Adrenal gland (tissue), 12 donors: Measurements from ENCODE around the gene PRM2. TPM values are rescaled to one million over a fixed set of nuclear protein-coding genes. Genes with fewer than 3 reads are reported as not detected.
"Not testable (repeated sequence)": the region's sequence is repeated elsewhere in the genome, so short reads cannot be mapped to it uniquely, and the experiment has no call there.

Source experiments
- DNase-seq, 7 donors: peaks; one replicate each; pipeline ENCODE4 v3.0.0-alpha.2; 2019 to 2020
- H3K27ac ChIP-seq, 5 donors: fragments of 200-600 bp; sonication (generic) in 4 of 5; 1 replicate in 3 of 5; 2 replicates in 2 of 5; pipeline versions ENCODE4 v1.5.1 to v1.8.0; 2016 to 2020; ENCODE audit warnings: mild to moderate bottlenecking in 1 of 5
- H3K27me3 ChIP-seq: fragments of 200-600 bp; 2 replicates; pipeline ENCODE4 v1.8.0; 2021
- H3K36me3 ChIP-seq, 2 donors: fragments of 200-600 bp; replicated peaks in 1 of 2; 1 replicate in 1 of 2; 2 replicates in 1 of 2; pipeline versions ENCODE4 v1.5.1 to v1.8.0; 2018 to 2022
- H3K4me1 ChIP-seq, 2 donors: fragments of 200-600 bp; replicated peaks in 1 of 2; 1 replicate in 1 of 2; 2 replicates in 1 of 2; pipeline versions ENCODE4 v1.5.1 to v1.8.0; 2018 to 2021
- H3K4me3 ChIP-seq, 4 donors: fragments of 200-600 bp; sonication (generic) in 3 of 4; one replicate each; pipeline ENCODE4 v1.5.1; 2016 to 2018
- H3K9me3 ChIP-seq, 3 donors: fragments of 200-600 bp; sonication (generic) in 1 of 3; replicated peaks in 1 of 3; 1 replicate in 2 of 3; 2 replicates in 1 of 3; pipeline versions ENCODE4 v1.5.1 to v1.8.0; 2016 to 2021
- CTCF ChIP-seq, 6 experiments: fragments of 450-650 bp in 4 of 6; fragments of 200-600 bp in 2 of 6; sonication (generic) in 1 of 6; IDR thresholded peaks; 1 replicate in 5 of 6; 2 replicates in 1 of 6; pipeline versions ENCODE4 v1.5.1 to v1.8.0; 2016 to 2021; ENCODE audit warnings: antibody characterized with exemption in 6 of 6, mild to moderate bottlenecking in 2 of 6, moderate library complexity in 1 of 6
- POLR2A ChIP-seq, 2 donors: fragments of 450-650 bp; IDR thresholded peaks; one replicate each; pipeline ENCODE4 v1.6.1; 2017; ENCODE audit warnings: antibody characterized with exemption in 2 of 2, mild to moderate bottlenecking in 2 of 2, moderate library complexity in 1 of 2
- WGBS, 4 donors: extraction: QIAGEN DNeasy Blood & Tissue Kit in 2 of 4; methylation state at CpG; one replicate each; pipeline versions ENCODE4 v1.1.5 to v1.1.7; 2013 to 2017; 5-methylcytosine and 5-hydroxymethylcytosine counted together
- intact Hi-C, 2 donors: fragments of 100-400 bp; cut with DNase I; formaldehyde crosslinking; loops; one replicate each; pipeline versions ENCODE4 v1.14.1 to v1.15.0; 2022 to 2023
- polyA plus RNA-seq, 3 donors: library from polyadenylated mRNA; stranded (reverse); fragments of 200-250 nt in 2 of 3; fragments of 350-450 nt in 1 of 3; fragmentation: Illumina TruSeq in 1 of 3; extraction: RNeasy Lipid Tissue Mini Kit (QIAGEN cat#74804) in 1 of 3; gene quantifications; one replicate each; pipeline ENCODE4 v1.2.3, GENCODE V29; 2013 to 2014
- total RNA-seq, 9 donors: library from RNA; depleted of rRNA in 4 of 9; stranded (reverse); fragments of >200 nt in 4 of 9; fragments of 120-200 nt in 1 of 9; fragmentation: NEBNext Ultra II Directional in 1 of 9; extraction: Animal tissue kit (Norgen Biotek cat#: 25700) in 1 of 9; gene quantifications; one replicate each; pipeline versions ENCODE4 v1.1.0 to v1.2.4, GENCODE V29; 2013 to 2023
- donor health status: healthy with polysubstance abuse.
- donor health status: Bipolar disorder and iron deficiency.
- donor health status: DM: yes; HTN: yes; CAD: no.
- donor health status: DM: no; HTN: no; CAD: no.
- donor health status: DM: no; HTN: no; CAD: no.
- donor health status: DM: yes; HTN: yes; CAD: no.

Gene PRM2
- total and polyA plus RNA-seq, 12 donors, result not detected

GRCh38 chr16:11299865-11300559, 23.7 kb upstream of the PRM2 start:
- peaks cover 0 to 7% of the 10 kb centered on the region in 2 donors for H3K4me1 ChIP-seq
- no peaks in the 10 kb centered on the region for H3K27me3 ChIP-seq
- 87 to 100% (median 97%) methylated on average over 2 to 6 of the region's 6 CpGs for WGBS, 4 donors
- H3K4me3 ChIP-seq, result no peak overlapping the region
- no peaks in the 10 kb centered on the region for H3K9me3 ChIP-seq
- H3K27ac ChIP-seq, result no peak overlapping the region
- H3K36me3 ChIP-seq, result no peaks in the 10 kb centered on the region
- TF ChIP-seq CTCF (IDR thresholded peaks at IDR 0.05) (no peak), POLR2A (IDR thresholded peaks at IDR 0.05) (no peak)
- no peak for DNase-seq
- intact Hi-C loops, result loop anchor here in 1 of 2 donors (10.0 kb wide), 1 partner anchor 55 kb away; no protein-coding TSS in a partner anchor

GRCh38 chr16:11298950-11299547, 22.8 kb upstream of the PRM2 start:
- intact Hi-C loops, result loop anchor here in 1 of 2 donors (10.0 kb wide), 1 partner anchor 54 kb away; no protein-coding TSS in a partner anchor
- H3K27ac ChIP-seq, DNase-seq, H3K27me3 ChIP-seq, H3K9me3 ChIP-seq, H3K4me3 ChIP-seq, H3K36me3 ChIP-seq, H3K4me1 ChIP-seq: not testable (repeated sequence)
- 86 to 92% (median 87%) methylated on average over 11 to 13 of the region's 13 CpGs for WGBS, 4 donors

GRCh38 chr16:11298143-11298900, 22.0 kb upstream of the PRM2 start:
- no peak for DNase-seq
- H3K4me1 ChIP-seq, result peaks cover 0 to 7% of the 10 kb centered on the region in 2 donors
- TF ChIP-seq POLR2A (IDR thresholded peaks at IDR 0.05), result no peak
- no peak for TF ChIP-seq CTCF (IDR thresholded peaks at IDR 0.05)
- intact Hi-C loops, result loop anchor here in 1 of 2 donors (10.0 kb wide), 1 partner anchor 54 kb away; no protein-coding TSS in a partner anchor
- no peaks in the 10 kb centered on the region for H3K36me3 ChIP-seq
- peak overlapping the region in 1 of 5 donors; percentile 17 for H3K27ac ChIP-seq
- H3K4me3 ChIP-seq, result no peak overlapping the region
- WGBS, 4 donors, result 90 to 97% (median 93%) methylated on average over 5 of the region's 5 CpGs
- no peaks in the 10 kb centered on the region for H3K27me3 ChIP-seq
- no peaks in the 10 kb centered on the region for H3K9me3 ChIP-seq

GRCh38 chr16:11297492-11298142, 21.3 kb upstream of the PRM2 start:
- TF ChIP-seq CTCF (IDR thresholded peaks at IDR 0.05) (peak in 2 of 6 experiments; percentile 7 to 9), POLR2A (IDR thresholded peaks at IDR 0.05) (no peak)
- WGBS, 4 donors, result 18 to 46% (median 30%) methylated on average over 12 to 19 of the region's 19 CpGs
- H3K4me3 ChIP-seq, result peak overlapping the region in 1 of 4 donors; percentile 27
- H3K4me1 ChIP-seq, result peaks cover 0 to 7% of the 10 kb centered on the region in 2 donors
- H3K27me3 ChIP-seq, result no peaks in the 10 kb centered on the region
- intact Hi-C loops, result loop anchor here in 1 of 2 donors (10.0 kb wide), 1 partner anchor 53 kb away; no protein-coding TSS in a partner anchor
- peak; percentile 42 to 80 (median 62) for DNase-seq
- no peaks in the 10 kb centered on the region for H3K36me3 ChIP-seq
- H3K9me3 ChIP-seq, result no peaks in the 10 kb centered on the region
- H3K27ac ChIP-seq, result peak overlapping the region in 1 of 5 donors; percentile 17
